ENCODE data around the gene HEPACAM2. TPM values are rescaled to one million over a fixed set of nuclear protein-coding genes. Genes with fewer than 3 reads are reported as not detected.

HEPACAM2 gene
- total RNA-seq, 2 experiments from 2014 or later: not detected

DNA sequence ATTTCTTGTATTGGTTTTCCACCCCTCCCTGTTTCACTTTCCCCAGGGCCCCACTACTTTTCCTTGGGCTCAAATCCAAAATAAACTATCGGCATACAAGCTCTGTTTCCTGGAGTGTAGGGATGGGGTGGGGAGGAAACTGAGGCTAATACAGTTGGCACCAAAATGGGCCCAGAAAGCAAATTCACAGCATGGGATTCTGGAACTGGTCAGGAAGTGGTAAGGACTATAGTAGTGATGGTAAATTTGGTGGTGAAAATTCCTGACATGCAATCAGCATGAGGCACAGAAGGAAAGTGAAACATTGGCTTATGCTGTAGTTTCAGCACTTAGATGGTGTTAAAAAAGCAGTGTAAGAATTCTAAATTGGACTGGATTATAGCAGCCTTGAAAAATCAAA lies 69.4 kb downstream of the HEPACAM2 start:
- Mint-ChIP-seq H3K27me3 (no peaks in the 10 kb centered on the region), H3K9me3 (peaks cover 15% of the 10 kb centered on the region), H3K36me3 (ENCODE audit: low read depth) (no peaks in the 10 kb centered on the region), H3K4me3 (no peak overlapping the region), H3K27ac (no peak overlapping the region), H3K4me1 (peaks cover 5% of the 10 kb centered on the region)
- no peak for DNase-seq
- ChIA-PET CTCF (interaction anchor here (0.8 to 1.6 kb wide), 3 partner anchors 9 to 25 kb away, joined by 3 to 4 read pairs (median 3); no protein-coding TSS in a partner anchor), POLR2A (no interaction called here)

DNA sequence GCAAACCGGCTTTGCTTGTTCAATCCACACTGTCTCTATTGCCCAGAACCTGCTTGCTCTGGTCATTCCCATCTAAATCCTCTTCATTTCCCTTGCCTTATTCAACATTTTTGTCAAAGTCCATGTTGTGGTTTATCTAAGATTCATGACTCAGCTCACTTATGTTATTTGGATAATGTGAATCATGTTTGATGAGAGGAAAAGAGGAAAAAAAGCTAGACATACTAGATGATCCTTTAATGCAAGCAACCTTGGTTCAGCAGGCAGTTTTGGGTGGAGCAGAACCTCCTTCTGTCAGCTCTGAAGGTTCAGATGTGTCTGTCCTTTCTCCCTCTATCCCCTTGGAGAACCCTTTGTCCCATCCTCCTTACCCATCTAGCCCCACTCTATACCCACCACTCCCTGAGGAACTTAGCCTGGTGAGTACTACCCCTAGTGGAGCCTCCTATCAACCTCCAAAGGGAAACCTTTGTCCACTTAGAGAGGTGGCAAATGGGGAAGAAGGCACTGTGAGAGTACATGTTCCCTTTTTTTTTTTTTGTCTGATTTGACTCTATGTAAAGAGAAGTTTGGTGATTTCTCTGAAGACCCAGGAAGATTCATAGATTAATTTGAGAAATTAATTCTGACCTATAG lies 76.0 kb downstream of the HEPACAM2 start:
- Mint-ChIP-seq H3K27ac (no peak overlapping the region), H3K36me3 (ENCODE audit: low read depth) (peaks cover 23% of the 10 kb centered on the region), H3K4me1 (peaks cover 27% of the 10 kb centered on the region), H3K9me3 (peaks cover 5% of the 10 kb centered on the region), H3K4me3 (no peak overlapping the region), H3K27me3 (no peaks in the 10 kb centered on the region)
- CTCF ChIA-PET: no interaction called here
- POLR2A ChIA-PET: no interaction called here
- no peak for DNase-seq

DNA sequence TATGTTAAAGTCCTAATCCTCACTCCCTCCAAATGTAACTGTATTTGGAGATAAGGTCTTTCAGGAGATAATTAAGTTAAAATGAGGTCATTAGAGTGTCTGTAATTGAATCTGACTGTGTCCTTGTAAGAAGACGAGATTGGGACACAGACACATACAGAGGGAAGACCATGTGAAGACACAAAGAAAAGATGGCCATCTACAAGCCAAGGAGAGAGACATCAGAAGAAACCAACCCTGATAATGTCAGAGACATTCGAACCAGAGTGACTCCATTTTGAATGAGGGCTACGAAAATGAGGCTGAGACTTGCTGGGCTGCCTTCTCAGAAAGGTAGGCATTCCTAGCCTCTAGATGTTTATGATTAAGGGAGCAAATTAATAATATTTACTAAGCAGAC lies 77.5 kb downstream of the HEPACAM2 start:
- Mint-ChIP-seq H3K36me3 (ENCODE audit: low read depth) (peaks cover 23% of the 10 kb centered on the region), H3K27me3 (no peaks in the 10 kb centered on the region), H3K4me3 (peak overlapping the region; percentile 97), H3K9me3 (peaks cover 5% of the 10 kb centered on the region), H3K4me1 (peaks cover 34% of the 10 kb centered on the region), H3K27ac (peak overlapping the region; percentile 95)
- ChIA-PET CTCF (no interaction called here), POLR2A (no interaction called here)
- no peak for DNase-seq

DNA sequence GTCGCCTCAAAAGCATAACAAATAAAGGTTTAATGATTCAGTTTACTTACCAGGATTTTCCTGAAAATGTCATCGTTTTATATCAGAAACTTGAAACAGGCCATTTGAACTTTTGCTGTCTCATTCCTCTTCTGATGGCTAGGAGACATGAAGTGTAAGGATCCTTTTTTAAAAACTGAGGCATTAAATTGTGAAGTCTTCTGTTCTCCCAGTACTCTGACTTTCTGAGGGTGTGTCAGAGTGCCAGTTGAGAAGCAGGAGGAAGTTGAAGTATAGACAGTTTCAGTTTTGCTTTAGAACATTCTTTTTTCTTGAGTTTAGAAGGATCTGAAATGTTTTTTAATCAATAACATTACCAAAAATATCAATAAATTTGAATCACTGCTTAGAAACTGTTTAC lies 78.1 kb downstream of the HEPACAM2 start, which contains the start of gene SAMD9L:
Gene SAMD9L (minus strand): TSS at position 242 of the 400 bp plus-strand sequence. CDS start 12,414 bp downstream, outside the sequence.
- H3K4me3 Mint-ChIP-seq: peak within 1 kb of the TSS; percentile 97
- H3K27ac Mint-ChIP-seq: peak within 1 kb of the TSS; percentile 95
- POLR2A ChIA-PET: no interaction called here
- CTCF ChIA-PET: interaction anchor here (1.1 kb wide), 1 partner anchor 12 kb away, joined by 7 read pairs; no protein-coding TSS in a partner anchor
- DNase-seq: peak; percentile 36
- H3K4me1 Mint-ChIP-seq: peaks cover 39% of the 10 kb centered on the region
- H3K27me3 Mint-ChIP-seq: no peaks in the 10 kb centered on the region
- H3K36me3 Mint-ChIP-seq (ENCODE audit: low read depth): peaks cover 23% of the 10 kb centered on the region
- H3K9me3 Mint-ChIP-seq: peaks cover 8% of the 10 kb centered on the region

DNA sequence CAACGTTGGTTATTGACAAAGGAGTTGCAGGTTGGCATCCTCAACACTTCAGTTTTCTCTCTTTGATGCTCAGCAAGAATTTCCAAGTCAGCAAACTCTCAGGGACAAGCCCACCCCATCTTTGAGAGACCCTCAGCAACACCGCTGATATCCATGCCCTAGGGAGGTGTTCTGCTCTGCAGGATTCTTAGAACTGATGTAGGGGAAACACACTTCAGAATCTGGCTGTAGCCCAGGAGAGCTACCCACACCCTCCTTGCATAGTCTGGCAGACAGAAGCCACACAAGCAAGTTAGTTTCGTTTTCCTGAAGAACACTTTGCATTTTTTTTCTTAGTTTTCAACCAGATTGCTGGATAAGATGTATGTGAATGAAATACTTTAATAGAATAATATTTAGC lies 78.9 kb downstream of the HEPACAM2 start:
- Mint-ChIP-seq H3K27me3 (no peaks in the 10 kb centered on the region), H3K36me3 (ENCODE audit: low read depth) (peaks cover 23% of the 10 kb centered on the region), H3K4me3 (peak overlapping the region; percentile 97), H3K4me1 (peaks cover 39% of the 10 kb centered on the region), H3K27ac (peak overlapping the region; percentile 89), H3K9me3 (peaks cover 8% of the 10 kb centered on the region)
- DNase-seq: peak; percentile 61
- ChIA-PET POLR2A (interaction anchor here (0.8 kb wide), 1 partner anchor 30 kb away, joined by 4 read pairs; the partner anchor contains the start of gene SAMD9), CTCF (interaction anchor here (0.7 to 1.5 kb wide), 5 partner anchors 11 to 81 kb away, joined by 3 to 7 read pairs (median 3); no protein-coding TSS in a partner anchor)

DNA sequence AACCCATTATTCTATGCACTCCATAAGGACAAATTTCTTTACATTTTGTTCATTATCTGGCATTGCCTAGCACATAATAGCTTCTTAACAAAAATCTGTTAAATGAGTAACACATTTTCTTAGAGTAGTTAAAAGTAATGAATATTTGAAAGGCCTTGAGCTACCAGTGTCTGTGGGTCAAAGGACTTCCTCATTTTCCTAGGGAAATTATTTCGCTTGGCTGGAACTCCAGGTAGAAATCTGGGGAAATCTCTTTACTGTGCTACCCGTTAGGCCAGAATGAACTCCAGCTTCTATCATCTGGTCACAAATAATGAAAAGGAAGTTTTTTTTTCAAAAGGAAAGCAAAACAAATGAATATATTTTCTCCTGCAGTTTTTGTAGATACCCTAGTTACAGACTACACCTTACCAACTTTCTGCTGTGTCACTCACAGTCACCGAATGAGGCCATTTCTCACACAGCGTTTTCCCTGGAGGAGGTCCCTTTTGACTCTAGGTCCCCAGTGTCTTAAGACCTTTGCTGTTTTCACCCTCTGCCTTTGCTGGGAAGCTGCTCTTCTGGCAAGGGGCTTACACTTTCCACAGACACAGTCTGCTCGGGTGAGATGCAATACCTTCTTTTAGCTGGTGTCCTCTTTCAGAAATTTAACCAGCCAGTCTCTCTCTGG lies 79.7 kb downstream of the HEPACAM2 start:
- Mint-ChIP-seq H3K4me1 (peaks cover 39% of the 10 kb centered on the region), H3K36me3 (ENCODE audit: low read depth) (peaks cover 23% of the 10 kb centered on the region)
- DNase-seq: peak; percentile 29

DNA sequence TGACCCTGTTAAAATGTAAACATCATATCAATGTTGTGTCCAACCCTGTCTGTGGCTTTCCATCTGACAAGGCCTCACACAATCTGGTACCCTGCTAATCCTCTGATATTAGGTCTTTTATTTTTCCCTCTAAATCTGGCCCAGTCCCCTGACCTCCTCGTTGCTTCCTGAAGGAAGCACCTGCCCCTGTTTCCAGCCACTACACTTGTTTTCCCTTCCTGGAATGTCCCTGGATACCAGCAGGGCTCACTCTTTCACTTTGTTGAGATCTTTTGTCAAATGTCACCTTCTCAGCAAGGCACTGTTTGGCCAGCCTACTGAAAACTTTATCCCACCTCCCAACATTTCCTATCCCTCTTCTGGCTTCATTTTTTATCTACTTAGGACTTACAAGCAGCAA lies 80.2 kb downstream of the HEPACAM2 start:
- H3K27ac Mint-ChIP-seq: peak overlapping the region; percentile 89
- H3K36me3 Mint-ChIP-seq (ENCODE audit: low read depth): peaks cover 23% of the 10 kb centered on the region
- H3K4me1 Mint-ChIP-seq: peaks cover 39% of the 10 kb centered on the region
- H3K9me3 Mint-ChIP-seq: peaks cover 8% of the 10 kb centered on the region
- POLR2A ChIA-PET: interaction anchor here (1.0 kb wide), 1 partner anchor 28 kb away, joined by 4 read pairs; no protein-coding TSS in a partner anchor
- H3K4me3 Mint-ChIP-seq: peak overlapping the region; percentile 97
- CTCF ChIA-PET: interaction anchor here (0.9 to 1.5 kb wide), 3 partner anchors 15 to 25 kb away, joined by 3 read pairs; no protein-coding TSS in a partner anchor
- DNase-seq: no peak
- H3K27me3 Mint-ChIP-seq: no peaks in the 10 kb centered on the region

More for the DNA sequence above, 79.7 kb downstream of the HEPACAM2 start:
- ChIA-PET CTCF (interaction anchor here (0.7 to 1.5 kb wide), 5 partner anchors 15 to 82 kb away, joined by 3 read pairs; no protein-coding TSS in a partner anchor), POLR2A (interaction anchor here (1.0 kb wide), 1 partner anchor 28 kb away, joined by 4 read pairs; no protein-coding TSS in a partner anchor)
- H3K27me3 Mint-ChIP-seq: no peaks in the 10 kb centered on the region
- peak overlapping the region; percentile 97 for H3K4me3 Mint-ChIP-seq
- peaks cover 8% of the 10 kb centered on the region for H3K9me3 Mint-ChIP-seq
- H3K27ac Mint-ChIP-seq: peak overlapping the region; percentile 89

DNA sequence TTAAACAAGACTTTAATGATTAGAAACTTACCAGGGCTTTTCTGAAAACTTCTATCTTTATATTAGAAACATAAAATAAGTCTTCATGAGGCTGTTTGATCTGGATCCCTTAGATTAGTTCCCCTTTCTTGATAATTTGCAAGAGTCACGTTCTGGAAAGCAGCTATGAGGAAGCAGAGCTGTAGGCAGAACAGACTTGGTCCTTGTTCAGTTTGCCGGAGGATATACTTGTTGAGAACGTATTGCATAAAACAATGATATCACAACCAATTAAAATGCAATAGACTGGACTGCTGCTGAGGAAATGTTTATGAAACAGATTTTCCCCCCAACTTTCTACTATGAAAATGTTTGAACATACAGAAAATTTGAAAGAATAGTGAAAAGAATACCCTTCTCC lies 80.9 kb downstream of the HEPACAM2 start:
- H3K36me3 Mint-ChIP-seq (ENCODE audit: low read depth): peaks cover 23% of the 10 kb centered on the region
- CTCF ChIA-PET: interaction anchor here (0.7 to 2.1 kb wide), 3 partner anchors 10 to 556 kb away, joined by 3 to 9 read pairs (median 3); no protein-coding TSS in a partner anchor
- peak overlapping the region; percentile 97 for H3K4me3 Mint-ChIP-seq
- H3K4me1 Mint-ChIP-seq: peaks cover 39% of the 10 kb centered on the region
- peaks cover 8% of the 10 kb centered on the region for H3K9me3 Mint-ChIP-seq
- no peak for DNase-seq
- H3K27ac Mint-ChIP-seq: peak overlapping the region; percentile 13
- no peaks in the 10 kb centered on the region for H3K27me3 Mint-ChIP-seq
- POLR2A ChIA-PET: no interaction called here

DNA sequence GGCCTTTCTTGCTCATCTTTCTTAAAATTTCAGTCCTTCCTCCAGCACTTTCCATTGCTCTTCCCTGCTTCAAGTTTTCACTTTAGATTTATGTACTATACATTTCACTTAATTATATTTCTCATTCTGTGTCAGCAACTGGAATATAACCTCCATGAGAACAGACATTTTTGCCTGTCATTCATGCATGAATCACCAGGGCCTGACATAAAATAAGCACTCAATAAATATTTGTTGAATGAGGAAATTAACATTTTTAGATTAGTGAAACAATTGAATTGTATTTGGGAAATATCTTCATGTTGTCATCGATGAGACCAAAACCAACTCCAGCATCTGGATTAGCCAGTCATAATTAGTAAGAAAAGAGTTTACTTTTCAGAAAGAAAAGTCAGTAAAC lies 84.1 kb downstream of the HEPACAM2 start:
- Mint-ChIP-seq H3K4me3 (no peak overlapping the region), H3K27ac (no peak overlapping the region), H3K9me3 (peaks cover 11% of the 10 kb centered on the region), H3K4me1 (peaks cover 23% of the 10 kb centered on the region), H3K27me3 (no peaks in the 10 kb centered on the region), H3K36me3 (ENCODE audit: low read depth) (peaks cover 20% of the 10 kb centered on the region)
- DNase-seq: no peak
- POLR2A ChIA-PET: no interaction called here
- CTCF ChIA-PET: interaction anchor here (0.6 to 1.1 kb wide), 3 partner anchors 9 to 1322 kb away, joined by 3 read pairs; no protein-coding TSS in a partner anchor

DNA sequence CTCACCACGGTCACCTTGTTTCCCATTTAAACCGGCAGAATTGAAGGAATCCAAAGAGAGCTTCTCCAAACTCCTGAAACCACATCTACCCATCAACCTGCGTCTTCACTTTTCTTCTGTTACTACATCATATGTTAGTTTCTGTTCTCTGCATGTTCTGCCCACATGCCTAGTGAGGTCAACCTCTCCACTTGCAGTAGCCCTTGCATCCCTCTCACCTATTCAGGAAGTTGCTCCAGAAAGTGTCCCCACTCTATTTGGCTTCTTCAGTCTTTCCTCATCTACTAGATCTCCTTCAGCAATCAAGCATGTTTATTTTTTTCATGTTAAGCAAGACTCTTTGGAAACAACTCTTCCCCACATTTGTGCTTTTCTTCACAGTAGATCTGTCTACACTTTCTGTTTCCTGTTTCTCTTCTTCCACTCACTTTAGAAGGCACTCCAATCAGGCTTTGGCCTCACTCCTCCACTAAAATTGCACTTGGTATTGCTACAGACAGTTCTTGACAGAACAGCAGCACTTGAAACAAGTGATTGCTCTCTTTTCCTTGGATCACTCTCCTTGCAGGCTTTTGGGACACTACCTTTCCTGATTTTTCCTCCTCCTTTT lies 85.6 kb downstream of the HEPACAM2 start:
- peaks cover 27% of the 10 kb centered on the region for H3K36me3 Mint-ChIP-seq (ENCODE audit: low read depth)
- no peak overlapping the region for H3K27ac Mint-ChIP-seq
- no peak for DNase-seq
- ChIA-PET CTCF (no interaction called here), POLR2A (no interaction called here)
- peaks cover 13% of the 10 kb centered on the region for H3K9me3 Mint-ChIP-seq
- no peak overlapping the region for H3K4me3 Mint-ChIP-seq
- H3K27me3 Mint-ChIP-seq: no peaks in the 10 kb centered on the region
- H3K4me1 Mint-ChIP-seq: peaks cover 15% of the 10 kb centered on the region

DNA sequence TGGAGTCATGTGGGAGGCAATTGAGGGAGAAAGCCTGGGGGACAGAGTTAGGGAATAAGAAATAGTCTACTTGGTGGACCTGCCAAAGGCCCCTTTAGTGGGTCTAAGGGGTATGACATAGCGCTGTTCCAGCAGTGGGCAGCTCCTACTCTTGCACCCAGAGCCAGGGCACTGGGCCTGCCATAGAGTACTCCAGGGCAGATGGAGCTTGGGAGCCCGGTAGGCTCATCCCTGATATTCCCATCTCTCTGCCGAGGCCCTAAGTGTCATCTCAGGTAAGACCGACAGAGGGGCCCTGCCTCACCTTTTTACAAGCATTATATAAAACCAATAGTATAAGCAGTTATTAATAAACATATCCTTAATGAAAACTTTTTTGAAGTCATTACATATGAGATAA lies 87.7 kb downstream of the HEPACAM2 start:
- no peaks in the 10 kb centered on the region for H3K27me3 Mint-ChIP-seq
- no peak for DNase-seq
- no peak overlapping the region for H3K27ac Mint-ChIP-seq
- peaks cover 4% of the 10 kb centered on the region for H3K4me1 Mint-ChIP-seq
- peaks cover 27% of the 10 kb centered on the region for H3K9me3 Mint-ChIP-seq
- peaks cover 48% of the 10 kb centered on the region for H3K36me3 Mint-ChIP-seq (ENCODE audit: low read depth)
- CTCF ChIA-PET: no interaction called here
- POLR2A ChIA-PET: no interaction called here
- no peak overlapping the region for H3K4me3 Mint-ChIP-seq
